Sigmoid colon (tissue), 7 donors: ENCODE results near the gene PNPT1. TPM values are rescaled to one million over a fixed set of nuclear protein-coding genes. Genes with fewer than 3 reads are reported as not detected.
"Not testable (repeated sequence)": the region's sequence is repeated elsewhere in the genome, so short reads cannot be mapped to it uniquely, and the experiment has no call there.

Experiments
- DNase-seq: peaks from one replicate; pipeline ENCODE4 v3.0.0-alpha.2; 2019
- H3K27ac ChIP-seq, 4 donors: fragments of 200-600 bp; sonication (generic); one replicate each; pipeline ENCODE4 v1.5.1; 2016 to 2019; ENCODE audit warnings: mild to moderate bottlenecking in 1 of 4
- H3K27me3 ChIP-seq, 3 donors: fragments of 200-600 bp; sonication (generic); one replicate each; pipeline ENCODE4 v1.5.1; 2019; ENCODE audit warnings: mild to moderate bottlenecking in 1 of 3
- H3K36me3 ChIP-seq, 4 donors: fragments of 200-600 bp; sonication (generic); one replicate each; pipeline ENCODE4 v1.5.1; 2016 to 2019
- H3K4me1 ChIP-seq, 4 donors: fragments of 200-600 bp; sonication (generic); one replicate each; pipeline ENCODE4 v1.5.1; 2017 to 2019
- H3K4me3 ChIP-seq, 4 donors: fragments of 200-600 bp; sonication (generic); one replicate each; pipeline ENCODE4 v1.5.1; 2017 to 2019; ENCODE audit warnings: mild to moderate bottlenecking in 2 of 4, moderate library complexity in 1 of 4
- H3K9me3 ChIP-seq, 4 donors: fragments of 200-600 bp in 3 of 4; sonication (generic) in 3 of 4; one replicate each; pipeline versions ENCODE4 v1.5.1 to v1.6.1; 2013 to 2019
- EP300 ChIP-seq, 4 donors: sonication (generic); formaldehyde crosslinking; IDR thresholded peaks; one replicate each; pipeline ENCODE4 v1.6.1; 2017; ENCODE audit warnings: antibody characterized with exemption in 4 of 4
- POLR2A ChIP-seq, 2 donors: fragments of 450-650 bp; IDR thresholded peaks; one replicate each; pipeline ENCODE4 v1.6.1; 2016; ENCODE audit warnings: antibody characterized with exemption in 2 of 2, mild to moderate bottlenecking in 2 of 2, moderate library complexity in 2 of 2
- POLR2AphosphoS5 ChIP-seq, 4 donors: sonication (generic); formaldehyde crosslinking; IDR thresholded peaks; one replicate each; pipeline ENCODE4 v1.6.1; 2017; ENCODE audit warnings: antibody characterized with exemption in 4 of 4
- WGBS, 2 donors: extraction: QIAGEN DNeasy Blood & Tissue Kit; methylation state at CpG; one replicate each; pipeline ENCODE4 v1.1.7; 2013; 5-methylcytosine and 5-hydroxymethylcytosine counted together
- intact Hi-C: fragments of 100-400 bp; cut with DNase I; formaldehyde crosslinking; loops from one replicate; pipeline ENCODE4 v1.15.1; 2023
- polyA plus RNA-seq, 3 donors: library from polyadenylated mRNA; stranded (reverse); fragments of 200-250 nt; gene quantifications; one replicate each; pipeline ENCODE4 v1.2.3, GENCODE V29; 2013
- total RNA-seq, 4 donors: library from RNA; depleted of rRNA; stranded (reverse); fragments of >200 nt; gene quantifications; one replicate each; pipeline ENCODE4 v1.1.0, GENCODE V29; 2016
- TF ChIP-seq, protein P1 (sequence below), 4 experiments: fragments of 450-650 bp in 3 of 4; fragments of 200-600 bp in 1 of 4; IDR thresholded peaks; one replicate each; pipeline ENCODE4 v1.5.1; 2016 to 2019; ENCODE audit warnings: antibody characterized with exemption in 4 of 4, mild to moderate bottlenecking in 3 of 4, moderate library complexity in 2 of 4
- donor health status: healthy with polysubstance abuse.
- donor health status: Bipolar disorder and iron deficiency.
- donor health status: healthy.

The PNPT1 gene
- total RNA-seq: 10 to 100 TPM; 11.5 to 17.5 (median 13.8) TPM
- polyA plus RNA-seq: 10 to 100 TPM in 1 of 3 donors, 1 to 10 TPM in 2; 3.0 to 11.7 (median 5.1) TPM

DNA sequence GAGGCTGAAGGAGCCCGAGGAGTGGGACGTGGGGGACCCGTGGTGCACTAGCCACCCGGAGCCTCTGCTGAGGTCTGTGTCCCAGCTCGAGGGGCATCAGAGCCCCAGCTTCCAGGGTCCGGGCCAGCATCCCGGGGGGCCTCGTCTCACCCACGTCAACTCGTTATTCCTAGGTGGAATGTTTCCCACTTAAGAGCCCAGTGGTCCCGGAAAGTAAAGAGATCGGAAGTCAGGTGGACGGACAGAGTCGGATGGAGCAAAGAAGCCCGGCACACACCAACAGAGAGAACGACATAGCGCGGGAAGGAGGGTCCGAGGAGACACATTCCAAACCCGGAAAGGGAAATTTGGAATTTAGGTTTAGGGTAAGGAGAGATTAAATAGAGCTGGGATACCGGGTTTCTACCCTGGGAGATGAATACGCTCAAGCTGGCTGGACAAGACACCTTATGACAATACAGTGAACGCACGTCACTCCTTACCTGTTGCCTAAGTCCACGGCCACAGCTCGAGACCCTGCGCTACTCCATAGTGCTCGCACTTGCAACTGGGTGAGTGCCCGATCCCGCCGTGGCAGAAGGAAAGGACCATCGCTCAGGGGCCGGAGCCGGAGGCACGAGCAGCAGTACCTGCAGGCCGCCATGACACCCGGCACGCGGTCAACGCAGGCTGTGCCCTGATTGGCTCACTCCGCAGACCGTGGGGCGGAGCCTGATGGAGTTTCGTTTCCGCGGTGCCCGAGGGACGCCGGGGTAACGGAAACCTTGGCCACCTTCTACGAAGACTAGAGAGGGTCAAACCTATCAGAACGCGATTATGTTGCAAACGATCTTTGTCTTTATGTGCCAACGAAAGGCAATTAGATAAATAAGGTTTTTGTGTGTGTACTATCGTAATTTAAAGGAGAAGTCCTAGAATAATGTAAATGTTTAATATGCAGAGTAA is at the start of gene PNPT1:
TSS of gene PNPT1 (minus strand) at position 664 of the 945 bp plus-strand sequence. CDS start at position 643, 21 bp downstream.
- 0 to 1% methylated on average over 56 of the region's 56 CpGs for WGBS, 2 donors
- Histone ChIP-seq H3K27me3 (no peaks in the 10 kb centered on the region), H3K4me3 (peak within 1 kb of the TSS; percentile 66 to 96 (median 72)), H3K27ac (peak within 1 kb of the TSS; percentile 59 to 79 (median 66)), H3K36me3 (no peaks in the 10 kb centered on the region), H3K9me3 (no peaks in the 10 kb centered on the region), H3K4me1 (peaks cover 0 to 15% (median 6%) of the 10 kb centered on the region in 4 donors)
- DNase-seq: peak; percentile 95
- TF ChIP-seq POLR2A (IDR thresholded peaks at IDR 0.05) (no peak), EP300 (IDR thresholded peaks at IDR 0.05) (no peak), POLR2AphosphoS5 (IDR thresholded peaks at IDR 0.05) (peak; percentile 67 to 84 (median 80))
- TF ChIP-seq, protein P1, sequence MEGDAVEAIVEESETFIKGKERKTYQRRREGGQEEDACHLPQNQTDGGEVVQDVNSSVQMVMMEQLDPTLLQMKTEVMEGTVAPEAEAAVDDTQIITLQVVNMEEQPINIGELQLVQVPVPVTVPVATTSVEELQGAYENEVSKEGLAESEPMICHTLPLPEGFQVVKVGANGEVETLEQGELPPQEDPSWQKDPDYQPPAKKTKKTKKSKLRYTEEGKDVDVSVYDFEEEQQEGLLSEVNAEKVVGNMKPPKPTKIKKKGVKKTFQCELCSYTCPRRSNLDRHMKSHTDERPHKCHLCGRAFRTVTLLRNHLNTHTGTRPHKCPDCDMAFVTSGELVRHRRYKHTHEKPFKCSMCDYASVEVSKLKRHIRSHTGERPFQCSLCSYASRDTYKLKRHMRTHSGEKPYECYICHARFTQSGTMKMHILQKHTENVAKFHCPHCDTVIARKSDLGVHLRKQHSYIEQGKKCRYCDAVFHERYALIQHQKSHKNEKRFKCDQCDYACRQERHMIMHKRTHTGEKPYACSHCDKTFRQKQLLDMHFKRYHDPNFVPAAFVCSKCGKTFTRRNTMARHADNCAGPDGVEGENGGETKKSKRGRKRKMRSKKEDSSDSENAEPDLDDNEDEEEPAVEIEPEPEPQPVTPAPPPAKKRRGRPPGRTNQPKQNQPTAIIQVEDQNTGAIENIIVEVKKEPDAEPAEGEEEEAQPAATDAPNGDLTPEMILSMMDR (IDR thresholded peaks at IDR 0.05): no peak
- intact Hi-C loops: loop anchor here (5.0 kb wide), 1 partner anchor 76 kb away; the partner anchor contains the start of gene PPP4R3B

DNA sequence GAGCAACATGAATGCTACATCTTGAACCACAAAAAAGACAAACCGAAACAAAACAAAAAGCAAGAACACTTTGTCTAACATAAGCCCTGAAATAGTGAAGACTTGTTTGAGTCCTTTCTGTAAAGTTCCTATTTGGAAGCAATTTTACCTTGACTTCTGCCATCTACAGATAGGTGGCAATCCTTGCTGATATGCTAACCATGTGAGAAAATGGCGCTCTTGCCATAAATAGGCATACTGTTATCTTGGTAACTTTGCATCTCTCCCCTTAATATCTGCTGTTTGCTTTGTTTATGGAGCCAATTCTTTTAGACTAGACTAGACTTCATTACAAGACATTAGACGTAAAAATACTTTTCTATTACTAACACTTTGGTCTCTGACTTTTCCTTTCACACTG is 49.4 kb upstream of the PNPT1 start:
- Histone ChIP-seq H3K4me1 (no peaks in the 10 kb centered on the region), H3K36me3 (no peaks in the 10 kb centered on the region), H3K27ac (no peak overlapping the region), H3K9me3 (no peaks in the 10 kb centered on the region), H3K27me3 (no peaks in the 10 kb centered on the region), H3K4me3 (no peak overlapping the region)
- DNase-seq: no peak
- intact Hi-C loops: no loop called here
- no peak for TF ChIP-seq EP300 (IDR thresholded peaks at IDR 0.05)
- no peak for TF ChIP-seq POLR2A (IDR thresholded peaks at IDR 0.05)
- TF ChIP-seq, protein P1 (IDR thresholded peaks at IDR 0.05): no peak
- TF ChIP-seq POLR2AphosphoS5 (IDR thresholded peaks at IDR 0.05): no peak
- 88 to 92% methylated on average over 3 of the region's 3 CpGs for WGBS, 2 donors

DNA sequence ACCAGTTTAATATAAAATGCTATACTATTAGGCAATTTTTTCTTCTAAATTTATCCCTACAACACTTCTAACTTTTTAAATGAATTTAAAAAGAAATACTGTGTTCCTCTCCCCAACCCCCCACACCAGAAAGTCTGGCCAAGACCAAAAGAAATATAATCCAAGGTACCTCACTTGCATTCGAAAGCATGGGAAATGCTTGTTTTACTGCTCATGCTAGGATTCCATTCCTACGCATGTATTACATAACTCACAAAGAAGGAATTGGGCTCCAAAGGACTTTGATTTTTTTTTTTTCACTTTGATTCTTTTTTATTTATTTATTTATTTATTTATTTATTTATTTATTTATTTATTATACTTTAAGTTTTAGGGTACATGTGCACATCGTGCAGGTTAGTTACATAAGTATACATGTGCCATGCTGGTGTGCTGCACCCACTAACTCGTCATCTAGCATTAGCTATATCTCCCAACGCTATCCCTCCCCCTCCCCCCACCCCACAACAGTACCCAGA is 42.4 kb upstream of the PNPT1 start:
- H3K27me3 ChIP-seq, H3K4me1 ChIP-seq, H3K9me3 ChIP-seq, H3K27ac ChIP-seq, DNase-seq, intact Hi-C loops, H3K4me3 ChIP-seq, H3K36me3 ChIP-seq: not testable (repeated sequence)
- WGBS, 2 donors: 86 to 87% methylated on average over 5 of the region's 5 CpGs

DNA sequence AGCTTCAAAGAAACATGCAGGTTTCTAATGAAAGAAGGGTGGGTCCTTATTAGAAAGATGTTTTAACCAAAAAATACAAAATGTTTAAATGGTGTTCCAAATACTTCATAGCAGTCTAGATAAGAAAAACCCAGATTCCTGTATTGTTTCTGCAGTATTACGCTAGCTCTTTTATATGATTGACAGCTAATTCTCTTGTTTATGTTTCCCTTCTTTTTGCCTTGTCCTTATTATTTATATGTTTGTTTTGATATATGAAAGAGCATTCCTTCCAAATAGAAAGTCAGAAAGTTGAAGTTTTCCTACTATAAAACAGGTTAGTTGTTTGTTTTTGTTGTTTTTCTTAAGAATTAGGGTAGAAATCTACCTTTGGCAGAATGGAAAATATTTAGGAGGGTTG is 41.1 kb upstream of the PNPT1 start:
- no peaks in the 10 kb centered on the region for H3K4me1 ChIP-seq
- TF ChIP-seq POLR2AphosphoS5 (IDR thresholded peaks at IDR 0.05) (no peak), POLR2A (IDR thresholded peaks at IDR 0.05) (no peak), EP300 (IDR thresholded peaks at IDR 0.05) (no peak)
- TF ChIP-seq, protein P1 (IDR thresholded peaks at IDR 0.05): no peak
- no peaks in the 10 kb centered on the region for H3K27me3 ChIP-seq
- H3K9me3 ChIP-seq: no peaks in the 10 kb centered on the region
- H3K4me3 ChIP-seq: no peak overlapping the region
- no peak overlapping the region for H3K27ac ChIP-seq
- H3K36me3 ChIP-seq: no peaks in the 10 kb centered on the region
- no peak for DNase-seq
- WGBS, 2 donors: 93 to 95% methylated on average over 1 of the region's 1 CpG
- intact Hi-C loops: no loop called here

DNA sequence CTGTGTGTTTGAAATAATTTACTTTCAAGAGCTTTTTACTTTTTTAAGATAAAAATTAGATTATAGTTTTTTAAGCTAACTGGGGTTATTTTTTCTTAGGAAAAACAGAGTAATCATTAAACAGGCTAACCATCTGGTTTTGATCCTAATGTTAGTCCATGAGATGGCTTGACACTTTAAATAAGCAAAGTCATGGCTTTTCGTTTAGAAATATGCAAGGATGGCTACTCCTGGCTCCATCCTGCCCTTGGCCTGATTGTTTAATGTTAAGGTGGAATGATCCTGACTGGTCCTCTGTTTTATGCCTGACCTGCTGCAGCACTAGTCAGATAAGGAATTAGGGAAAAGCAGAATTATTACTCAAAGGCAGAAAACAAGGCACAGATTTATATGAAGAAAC is 39.7 kb upstream of the PNPT1 start:
- WGBS, 2 donors: 25 to 33% methylated on average over 1 of the region's 1 CpG

More for the DNA sequence above, 39.7 kb upstream of the PNPT1 start:
- no peaks in the 10 kb centered on the region for H3K4me1 ChIP-seq
- H3K27ac ChIP-seq: peak overlapping the region in 3 of 4 donors; percentile 7 to 45 (median 27)
- DNase-seq: no peak
- H3K36me3 ChIP-seq: no peaks in the 10 kb centered on the region
- no peaks in the 10 kb centered on the region for H3K27me3 ChIP-seq
- no peaks in the 10 kb centered on the region for H3K9me3 ChIP-seq
- H3K4me3 ChIP-seq: no peak overlapping the region
- TF ChIP-seq POLR2AphosphoS5 (IDR thresholded peaks at IDR 0.05) (peak in 1 of 4 donors; percentile 24), POLR2A (IDR thresholded peaks at IDR 0.05) (no peak), EP300 (IDR thresholded peaks at IDR 0.05) (no peak)
- intact Hi-C loops: no loop called here
